LNCaP clone FGC (cell line): ENCODE data around the gene COL23A1.

ENCODE experiments used
- DNase-seq: peaks from one replicate; pipeline ENCODE4 v3.0.0-alpha.2; 2011; ENCODE audit warnings: low read depth
- H3K4me3 ChIP-seq: 2 replicates; pipeline ENCODE4 v1.5.1; 2011; ENCODE audit warnings: mild to moderate bottlenecking, low read depth, low read length, control low read depth
- TF ChIP-seq, protein P1 (sequence below): IDR thresholded peaks from 2 replicates; pipeline ENCODE4 v1.5.1; 2012; ENCODE audit warnings: mild to moderate bottlenecking; ENCODE audit not compliant: control insufficient read depth, insufficient read depth; ENCODE audit errors: extremely low read depth

The COL23A1 gene

DNA sequence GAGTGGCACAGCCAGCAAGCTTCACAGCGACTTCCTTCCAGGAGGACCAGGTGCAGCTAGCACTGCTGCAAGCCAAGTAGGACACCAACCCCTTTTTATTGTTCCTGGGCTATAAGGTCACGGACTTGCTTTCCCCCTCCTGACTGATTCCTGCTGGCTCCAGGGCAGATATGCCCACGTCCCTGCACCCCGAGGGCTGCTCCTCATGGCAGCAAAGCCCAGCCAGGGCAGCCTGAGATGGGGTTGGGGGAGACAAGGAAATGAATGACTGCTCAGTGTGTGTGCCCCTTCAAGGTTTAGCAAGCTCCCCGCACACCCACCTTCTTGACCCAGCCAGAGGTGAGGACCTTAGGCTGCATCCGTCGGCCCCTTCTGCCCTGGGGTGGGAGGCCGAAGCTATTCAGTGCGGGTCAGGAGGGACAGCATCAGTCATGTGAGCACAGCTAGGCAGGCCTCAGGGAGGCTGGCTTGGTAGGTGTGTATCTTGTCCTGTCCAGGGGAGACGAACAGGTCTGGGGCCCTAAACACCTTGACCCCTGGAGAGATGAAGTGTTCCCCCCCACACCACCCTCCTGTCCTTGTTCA is 221.4 kb downstream of the COL23A1 start:
- TF ChIP-seq, protein P1, sequence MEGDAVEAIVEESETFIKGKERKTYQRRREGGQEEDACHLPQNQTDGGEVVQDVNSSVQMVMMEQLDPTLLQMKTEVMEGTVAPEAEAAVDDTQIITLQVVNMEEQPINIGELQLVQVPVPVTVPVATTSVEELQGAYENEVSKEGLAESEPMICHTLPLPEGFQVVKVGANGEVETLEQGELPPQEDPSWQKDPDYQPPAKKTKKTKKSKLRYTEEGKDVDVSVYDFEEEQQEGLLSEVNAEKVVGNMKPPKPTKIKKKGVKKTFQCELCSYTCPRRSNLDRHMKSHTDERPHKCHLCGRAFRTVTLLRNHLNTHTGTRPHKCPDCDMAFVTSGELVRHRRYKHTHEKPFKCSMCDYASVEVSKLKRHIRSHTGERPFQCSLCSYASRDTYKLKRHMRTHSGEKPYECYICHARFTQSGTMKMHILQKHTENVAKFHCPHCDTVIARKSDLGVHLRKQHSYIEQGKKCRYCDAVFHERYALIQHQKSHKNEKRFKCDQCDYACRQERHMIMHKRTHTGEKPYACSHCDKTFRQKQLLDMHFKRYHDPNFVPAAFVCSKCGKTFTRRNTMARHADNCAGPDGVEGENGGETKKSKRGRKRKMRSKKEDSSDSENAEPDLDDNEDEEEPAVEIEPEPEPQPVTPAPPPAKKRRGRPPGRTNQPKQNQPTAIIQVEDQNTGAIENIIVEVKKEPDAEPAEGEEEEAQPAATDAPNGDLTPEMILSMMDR = no peak
- H3K4me3 ChIP-seq = no peak overlapping the region
- DNase-seq = no peak

DNA sequence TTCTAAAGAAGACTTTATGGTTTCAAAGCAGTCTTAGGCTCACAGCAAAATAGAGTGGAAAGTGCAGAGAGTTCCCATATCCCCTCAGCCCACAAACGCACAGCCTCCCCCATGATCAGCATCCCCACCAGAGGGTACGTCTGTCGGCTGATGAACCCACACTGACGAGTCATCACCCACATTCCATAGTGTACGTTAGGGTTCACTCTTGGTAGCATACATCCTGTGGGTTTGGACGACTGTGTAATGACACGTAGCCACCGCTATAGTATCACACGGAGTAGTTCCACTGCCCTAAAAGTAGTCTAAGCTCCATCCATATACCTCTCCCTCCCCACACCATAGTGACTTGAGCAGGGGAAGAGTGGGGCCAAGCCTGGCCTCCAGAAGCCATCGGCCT is 221.9 kb downstream of the COL23A1 start:
- DNase-seq = no peak
- TF ChIP-seq, protein P1 = no peak
- H3K4me3 ChIP-seq = no peak overlapping the region

DNA sequence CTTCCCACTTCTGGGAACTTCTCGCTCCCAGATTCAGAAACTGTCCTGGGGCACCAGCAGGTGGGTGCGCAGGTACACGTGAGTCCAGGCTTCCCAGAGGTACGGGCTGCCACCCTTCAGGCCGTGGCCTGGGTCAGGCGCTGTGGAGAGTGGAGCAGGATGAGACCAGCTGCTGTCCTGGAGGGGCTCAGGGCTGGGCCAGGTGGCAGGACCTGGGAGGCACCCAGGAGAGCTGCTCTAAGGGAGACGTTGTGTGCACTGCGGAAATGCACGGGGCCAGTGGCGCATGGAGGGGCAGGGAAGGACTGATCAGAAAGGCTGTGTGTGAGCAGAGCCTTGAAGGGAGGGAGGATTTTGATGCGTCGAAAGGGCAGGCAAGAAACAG is 222.5 kb downstream of the COL23A1 start:
- H3K4me3 ChIP-seq = no peak overlapping the region
- TF ChIP-seq, protein P1 = no peak
- no peak for DNase-seq

DNA sequence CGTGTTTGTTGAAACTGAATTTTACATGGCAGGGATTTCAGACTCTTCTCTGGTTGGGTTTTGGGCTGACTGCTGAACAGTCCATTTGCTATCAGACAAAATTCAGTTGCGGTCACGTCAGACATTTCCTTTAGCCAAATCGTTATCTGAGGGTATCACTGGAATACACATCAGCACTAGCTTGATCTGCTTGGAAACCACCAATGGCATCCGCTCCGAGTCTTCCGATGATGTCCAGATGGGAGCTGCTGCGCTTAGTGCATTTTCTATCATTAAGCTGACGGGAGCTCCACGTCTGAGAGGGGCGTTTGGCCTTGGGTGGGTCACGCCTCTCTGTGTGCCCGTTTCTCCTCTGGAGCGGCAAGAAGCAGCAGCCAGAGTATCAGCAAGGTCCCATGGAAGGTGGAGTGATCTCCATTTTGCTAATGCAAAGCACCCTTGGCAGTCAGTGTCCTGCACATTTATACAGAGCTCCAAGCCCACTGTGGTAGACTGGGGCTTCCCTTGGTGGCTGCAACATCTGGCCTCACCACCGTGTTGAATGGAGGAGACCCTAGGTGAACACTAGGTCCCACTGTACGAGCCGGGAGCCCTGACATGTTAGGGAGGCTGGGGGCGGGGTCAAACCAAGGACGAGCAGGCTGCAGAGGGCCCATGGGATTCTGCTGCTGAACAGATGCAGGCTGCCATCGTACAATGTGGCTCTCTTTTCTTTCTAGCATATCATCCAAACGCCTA is 223.0 kb downstream of the COL23A1 start:
- no peak overlapping the region for H3K4me3 ChIP-seq
- TF ChIP-seq, protein P1 = no peak
- no peak for DNase-seq

DNA sequence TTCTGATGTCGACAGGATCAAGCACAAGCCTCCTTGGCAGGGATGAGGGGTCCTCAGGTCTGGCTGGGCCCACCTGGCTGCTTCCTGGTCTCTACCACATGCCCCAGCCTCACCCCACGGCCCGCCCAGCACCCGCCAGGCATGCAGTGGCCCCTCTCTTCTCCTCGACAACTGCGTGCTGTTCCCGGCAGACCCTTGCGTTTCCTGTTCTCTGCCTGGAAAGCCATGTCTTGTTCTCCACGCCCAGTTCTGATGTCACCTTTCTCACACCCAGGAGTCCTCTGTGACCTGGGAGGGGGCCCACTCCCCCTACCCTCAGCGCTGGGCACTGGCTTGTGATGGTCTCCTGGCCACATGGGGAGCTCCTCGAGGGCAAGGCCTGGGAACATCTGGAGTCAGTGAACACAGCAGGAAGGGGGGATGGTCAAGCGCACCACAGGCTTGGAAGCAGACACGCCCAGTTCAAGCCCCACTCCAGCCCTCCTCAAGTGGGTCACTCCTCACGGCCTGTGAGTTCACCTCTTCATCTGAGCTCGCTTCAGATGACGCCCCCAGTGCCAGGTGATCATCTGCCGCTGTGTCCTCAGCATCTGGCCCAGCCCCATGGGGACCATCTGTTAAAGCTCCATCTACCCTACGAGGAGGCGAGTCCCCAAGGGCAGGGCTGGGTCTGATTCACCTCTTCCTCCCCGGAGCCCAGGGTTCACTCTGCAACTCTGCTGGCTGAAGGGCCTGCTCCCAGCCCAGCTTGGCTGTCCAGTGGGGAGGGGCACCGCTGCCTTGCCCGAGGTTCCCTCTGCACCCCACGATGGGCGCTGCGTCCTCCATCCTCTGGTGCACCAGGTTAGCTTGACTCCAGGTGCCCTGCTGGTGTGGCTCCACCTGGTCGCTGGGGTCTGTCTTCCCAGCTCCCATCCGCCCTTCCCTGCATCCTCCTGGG is 224.4 kb downstream of the COL23A1 start:
- no peak overlapping the region for H3K4me3 ChIP-seq
- no peak for DNase-seq
- TF ChIP-seq, protein P1 = no peak

DNA sequence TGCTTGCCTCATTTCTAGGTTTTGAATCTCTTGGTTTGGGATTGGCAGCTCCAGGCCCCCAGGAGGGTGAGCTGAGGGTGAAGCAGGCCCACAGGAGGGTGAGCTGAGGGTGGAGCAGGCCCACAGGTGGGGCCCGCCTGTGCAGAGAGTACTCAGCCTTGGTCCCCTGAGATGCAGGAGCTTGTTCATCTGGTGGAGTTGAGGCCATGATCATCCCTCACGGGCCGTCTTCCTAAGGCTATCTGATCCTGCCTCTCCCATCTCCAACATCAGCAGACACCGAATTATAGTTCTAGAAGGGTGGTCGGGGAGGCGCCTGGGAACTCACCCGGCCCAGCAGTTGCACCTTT is 225.9 kb downstream of the COL23A1 start:
- DNase-seq = no peak
- TF ChIP-seq, protein P1 = no peak

More for the DNA sequence above, 225.9 kb downstream of the COL23A1 start:
- no peak overlapping the region for H3K4me3 ChIP-seq
